AG04450 (cell line): Measurements from ENCODE around the gene EPS8L3. TPM values are rescaled to one million over a fixed set of nuclear protein-coding genes. Genes with fewer than 3 reads are reported as not detected.

Source experiments
- CTCF ChIA-PET: fragments of 300-600, 350-600 bp; formaldehyde crosslinking; extraction: SDS; loops from one replicate; lab custom pipeline; 2022; ENCODE audit warnings: antibody characterized with exemption, inconsistent platforms; lab: Charles Lee
- POLR2A ChIA-PET: fragments of 350-600 bp; formaldehyde crosslinking; extraction: SDS; loops from one replicate; lab custom pipeline; 2021; ENCODE audit warnings: antibody characterized with exemption, inconsistent platforms; lab: Yijun Ruan, JAX
- DNase-seq: peaks from one replicate; pipeline ENCODE4 v3.0.0-alpha.2; 2011; ENCODE audit warnings: low read depth, low spot score
- H3K27ac ChIP-seq: one replicate; pipeline ENCODE4 v1.5.1; 2012; ENCODE audit warnings: low read depth, low read length, control low read depth
- H3K27me3 ChIP-seq: one replicate; pipeline ENCODE4 v1.6.0; 2012; ENCODE audit warnings: low read length; ENCODE audit not compliant: control insufficient read depth, insufficient read depth
- H3K4me3 ChIP-seq: 2 replicates; pipeline ENCODE4 v1.5.1; 2011; ENCODE audit warnings: mild to moderate bottlenecking, low read depth, low read length, control low read depth
- H3K9me3 ChIP-seq: 2 replicates; pipeline ENCODE4 v1.5.1; 2012; ENCODE audit warnings: low read length; ENCODE audit not compliant: control insufficient read depth, insufficient read depth
- CTCF ChIP-seq: IDR thresholded peaks from 2 replicates; pipeline ENCODE4 v1.5.1; 2011; ENCODE audit warnings: low read depth, low read length, control low read depth, inconsistent platforms
- polyA plus RNA-seq: library from polyadenylated mRNA; depleted of rRNA; stranded (reverse); fragments of >200 nt; gene quantifications from 2 replicates; pipeline ENCODE4 v1.2.3, GENCODE V29; 2011

The EPS8L3 gene
- polyA plus RNA-seq, 1 experiment = not detected

- ChIA-PET POLR2A (interaction anchor here (1.0 to 2.2 kb wide), 3 partner anchors 178 to 230 kb away, joined by 4 to 8 read pairs (median 4); partner anchors contain the start of gene AHCYL1), CTCF (interaction anchor here (0.7 to 21.6 kb wide), 9 partner anchors 9 to 248 kb away, joined by 3 to 535 read pairs (median 4); partner anchors contain the start of gene AHCYL1)
- TF ChIP-seq CTCF = no peak
- DNase-seq = no peak
- no peak overlapping the region for H3K4me3 ChIP-seq
- H3K9me3 ChIP-seq = peaks cover 5% of the 10 kb centered on the region; the same call in 1 of the 2 replicates
- H3K27ac ChIP-seq = no peak overlapping the region
- peaks cover 2% of the 10 kb centered on the region for H3K27me3 ChIP-seq
Observed at GRCh38 chr1:109781806-109782205, 18.1 kb upstream of the EPS8L3 start.

- ChIA-PET CTCF (interaction anchor here (0.7 to 21.6 kb wide), 7 partner anchors 8 to 249 kb away, joined by 3 to 535 read pairs (median 8); partner anchors contain the start of gene AHCYL1), POLR2A (interaction anchor here (2.2 kb wide), 1 partner anchor 204 kb away, joined by 8 read pairs; the partner anchor contains the start of gene AHCYL1)
- no peak for DNase-seq
- Histone ChIP-seq H3K4me3 (no peak overlapping the region), H3K27me3 (peaks cover 2% of the 10 kb centered on the region), H3K9me3 (peaks cover 5% of the 10 kb centered on the region; the same call in 1 of the 2 replicates), H3K27ac (no peak overlapping the region)
- TF ChIP-seq CTCF = no peak
Observed at GRCh38 chr1:109780982-109781381, 17.3 kb upstream of the EPS8L3 start.

GRCh38 chr1:109777980-109778625 is 14.4 kb upstream of the EPS8L3 start:
- CTCF ChIA-PET = interaction anchor here (1.1 to 21.6 kb wide), 13 partner anchors 12 to 328 kb away, joined by 3 to 535 read pairs (median 11); partner anchors contain the start of gene AHCYL1
- POLR2A ChIA-PET = no interaction called here
- no peak overlapping the region for H3K4me3 ChIP-seq
- TF ChIP-seq CTCF = no peak
- H3K9me3 ChIP-seq = peaks cover 5% of the 10 kb centered on the region; the same call in 1 of the 2 replicates
- H3K27me3 ChIP-seq = no peaks in the 10 kb centered on the region
- DNase-seq = no peak
- H3K27ac ChIP-seq = no peak overlapping the region

GRCh38 chr1:109777436-109777835 is 13.7 kb upstream of the EPS8L3 start:
- TF ChIP-seq CTCF = no peak
- no peak overlapping the region for H3K27ac ChIP-seq
- H3K27me3 ChIP-seq = no peaks in the 10 kb centered on the region
- ChIA-PET POLR2A (interaction anchor here (1.0 to 1.4 kb wide), 3 partner anchors 202 to 208 kb away, joined by 3 to 9 read pairs (median 4); partner anchors contain the start of gene AHCYL1), CTCF (interaction anchor here (0.7 to 21.6 kb wide), 36 partner anchors 8 to 328 kb away, joined by 3 to 535 read pairs (median 4); partner anchors contain the start of genes AHCYL1 and STRIP1)
- peaks cover 5% of the 10 kb centered on the region; the same call in 1 of the 2 replicates for H3K9me3 ChIP-seq
- no peak overlapping the region for H3K4me3 ChIP-seq
- no peak for DNase-seq
